Myocyte (in vitro differentiated cells): ENCODE results near the gene GOT2. TPM values are rescaled to one million over a fixed set of nuclear protein-coding genes. Genes with fewer than 3 reads are reported as not detected.

ENCODE experiments used
- total RNA-seq: library from RNA; depleted of rRNA; stranded (reverse); fragments of >200 nt; gene quantifications from 2 replicates; pipeline ENCODE4 v1.2.3, GENCODE V29; 2014

GOT2 gene
- total RNA-seq, 1 donor from 2014 or later: 49.0 TPM

Other genes with a start within 250 kb of the GOT2 start
- 45.2 and 45.3 TPM in 2 replicates for gene NDRG4, start 234.2 kb downstream of the GOT2 start, total RNA-seq
- gene SETD6, start 218.8 kb downstream of the GOT2 start, total RNA-seq: 15.0 and 19.6 TPM in 2 replicates
- gene CNOT1, start 104.5 kb downstream of the GOT2 start, total RNA-seq: 73.7 and 79.2 TPM in 2 replicates
- 19.5 and 20.3 TPM in 2 replicates for gene SLC38A7, start 49.5 kb downstream of the GOT2 start, total RNA-seq